HCT116 (cell line): ENCODE measurements around the gene CERK.

Experiments
- ATF3 ChIP-seq: IDR thresholded peaks from 2 replicates; pipeline ENCODE4 v1.6.1; 2012
- CTCF ChIP-seq, 3 experiments: fragments of 200-600 bp in 1 of 3; sonication (generic) in 1 of 3; IDR thresholded peaks in 2 of 3; conservative IDR thresholded peaks in 1 of 3; 2 replicates each; pipeline ENCODE4 v1.5.1; 2012 to 2017; ENCODE audit warnings: low read depth in 2 of 3, low read length in 2 of 3, antibody characterized with exemption in 1 of 3, borderline replicate concordance in 1 of 3, control low read depth in 1 of 3, mild to moderate bottlenecking in 1 of 3, mixed read lengths in 1 of 3, mixed run types in 1 of 3, moderate library complexity in 1 of 3; ENCODE audit not compliant: insufficient read depth in 1 of 3
- POLR2A ChIP-seq: IDR thresholded peaks from 2 replicates; pipeline ENCODE4 v1.7.0; 2011; ENCODE audit warnings: borderline replicate concordance; ENCODE audit not compliant: insufficient read depth, insufficient read length; ENCODE audit errors: extremely low read depth
- REST ChIP-seq: IDR thresholded peaks from 2 replicates; pipeline ENCODE4 v1.6.1; 2012; ENCODE audit warnings: low read depth

- no peak for TF ChIP-seq POLR2A
- no peak for TF ChIP-seq REST
- TF ChIP-seq CTCF (IDR thresholded peaks at IDR 0.05 in 2 of 3, conservative IDR thresholded peaks at IDR 0.05 in 1 of 3; ENCODE audit: borderline replicate concordance in 1 of 3, insufficient read depth in 1 of 3, low read depth in 2 of 3, low read length in 2 of 3): no peak
- no peak for TF ChIP-seq ATF3
These were observed 53.3 kb downstream of the CERK start for GRCh38 chr22:46684706-46685105.
